Umbilical cord (tissue), 2 donors: ENCODE results near the gene OR6C76. TPM values are rescaled to one million over a fixed set of nuclear protein-coding genes. Genes with fewer than 3 reads are reported as not detected.
"Not testable (repeated sequence)": the region's sequence is repeated elsewhere in the genome, so short reads cannot be mapped to it uniquely, and the experiment has no call there.

Experiments
- DNase-seq: peaks from one replicate; pipeline ENCODE4 v3.0.0-alpha.2; 2015; ENCODE audit warnings: low spot score
- total RNA-seq: library from RNA; depleted of rRNA; stranded (reverse); fragments of >200 nt; gene quantifications from one replicate; pipeline ENCODE4 v1.2.3, GENCODE V29; 2014; ENCODE audit warnings: low replicate concordance; ENCODE audit not compliant: insufficient read depth

Gene OR6C76
- 16.1 TPM for total RNA-seq

- DNase-seq: no peak
Observed at GRCh38 chr12:55425954-55426353, at the start of gene OR6C76. Gene OR6C76, plus strand, starts transcription at chr12:55426254. Its CDS starts 0 bp downstream, at chr12:55426254.

GRCh38 chr12:55385891-55386290 is 40.2 kb upstream of the OR6C76 start:
- DNase-seq: no peak

- DNase-seq: no peak
Observed at GRCh38 chr12:55392032-55392795, 33.8 kb upstream of the OR6C76 start.

GRCh38 chr12:55396326-55396725 is 29.7 kb upstream of the OR6C76 start:
- DNase-seq: no peak

- no peak for DNase-seq
Observed at GRCh38 chr12:55400229-55400628, 25.8 kb upstream of the OR6C76 start, which contains the start of gene OR6C65. Gene OR6C65, plus strand, starts transcription at chr12:55400529. Its CDS starts 0 bp downstream, at chr12:55400529.

GRCh38 chr12:55407866-55408265 is 18.2 kb upstream of the OR6C76 start:
- no peak for DNase-seq

GRCh38 chr12:55409133-55409532 is 16.9 kb upstream of the OR6C76 start:
- DNase-seq: not testable (repeated sequence)

- not testable (repeated sequence) for DNase-seq
Observed at GRCh38 chr12:55412138-55412537, 13.9 kb upstream of the OR6C76 start.

GRCh38 chr12:55413498-55414388 is 12.3 kb upstream of the OR6C76 start:
- DNase-seq: not testable (repeated sequence)

- not testable (repeated sequence) for DNase-seq
Observed at GRCh38 chr12:55414396-55414823, 11.6 kb upstream of the OR6C76 start.

GRCh38 chr12:55414889-55415288 is 11.2 kb upstream of the OR6C76 start:
- not testable (repeated sequence) for DNase-seq

GRCh38 chr12:55416961-55417360 is 9.1 kb upstream of the OR6C76 start:
- no peak for DNase-seq

- no peak for DNase-seq
Observed at GRCh38 chr12:55420307-55420962, 5.6 kb upstream of the OR6C76 start.

GRCh38 chr12:55428331-55429243 is 2.5 kb downstream of the OR6C76 start:
- DNase-seq: no peak

- not testable (repeated sequence) for DNase-seq
Observed at GRCh38 chr12:55441233-55441632, 15.2 kb downstream of the OR6C76 start.

- DNase-seq: no peak
Observed at GRCh38 chr12:55443776-55444175, 17.7 kb downstream of the OR6C76 start, which contains the start of gene OR6C2. Gene OR6C2, plus strand, starts transcription at chr12:55444076. Its CDS starts 8,138 bp downstream, at chr12:55452214.

GRCh38 chr12:55445357-55445756 is 19.3 kb downstream of the OR6C76 start:
- DNase-seq: no peak

GRCh38 chr12:55446326-55446725 is 20.3 kb downstream of the OR6C76 start:
- DNase-seq: peak; percentile 44

- DNase-seq: no peak
Observed at GRCh38 chr12:55448825-55449224, 22.8 kb downstream of the OR6C76 start.

- not testable (repeated sequence) for DNase-seq
Observed at GRCh38 chr12:55464926-55465325, 38.9 kb downstream of the OR6C76 start.
